HUES6 (cell line): ENCODE measurements around the gene ORC4.

Experiments used
- H3K27ac ChIP-seq: 2 replicates; pipeline ENCODE4 v1.7.0; 2013; ENCODE audit warnings: low read depth, mild to moderate bottlenecking, low read length, inconsistent platforms
- H3K27me3 ChIP-seq: 2 replicates; pipeline ENCODE4 v1.6.1; 2013; ENCODE audit warnings: low read length; ENCODE audit not compliant: control insufficient read depth, insufficient read depth
- H3K36me3 ChIP-seq: 2 replicates; pipeline ENCODE4 v1.6.1; 2013; ENCODE audit warnings: low read length; ENCODE audit not compliant: control insufficient read depth, insufficient read depth
- H3K4me1 ChIP-seq: 2 replicates; pipeline ENCODE4 v1.6.1; 2013; ENCODE audit warnings: low read length; ENCODE audit not compliant: control insufficient read depth, insufficient read depth
- H3K4me3 ChIP-seq: 2 replicates; pipeline ENCODE4 v1.5.1; 2013; ENCODE audit warnings: low read depth, low read length
- H3K9ac ChIP-seq: one replicate; pipeline ENCODE4 v1.6.1; 2013; ENCODE audit warnings: mild to moderate bottlenecking, low read length
- H3K9me3 ChIP-seq: 2 replicates; pipeline ENCODE4 v1.6.1; 2013; ENCODE audit warnings: low read depth, low read length; ENCODE audit not compliant: control insufficient read depth, insufficient read depth

Gene ORC4

GRCh38 chr2:147989809-147990403 lies 30.6 kb downstream of the ORC4 start:
- Histone ChIP-seq H3K36me3 (peaks cover under 1% of the 10 kb centered on the region; the same call in 1 of the 2 replicates), H3K9me3 (peaks cover 4% of the 10 kb centered on the region), H3K4me1 (peaks cover 7% of the 10 kb centered on the region; the same call in 1 of the 2 replicates), H3K4me3 (no peak overlapping the region), H3K9ac (no peak overlapping the region), H3K27me3 (no peaks in the 10 kb centered on the region), H3K27ac (peak overlapping the region; percentile 26; the same call in 1 of the 2 replicates)

- no peak overlapping the region for H3K4me3 ChIP-seq
- peak overlapping the region; percentile 26; the same call in 1 of the 2 replicates for H3K27ac ChIP-seq
- no peak overlapping the region for H3K9ac ChIP-seq
- H3K9me3 ChIP-seq = peaks cover 2% of the 10 kb centered on the region; the same call in 1 of the 2 replicates
- no peaks in the 10 kb centered on the region for H3K36me3 ChIP-seq
- H3K4me1 ChIP-seq = peaks cover 7% of the 10 kb centered on the region; the same call in 1 of the 2 replicates
- no peaks in the 10 kb centered on the region for H3K27me3 ChIP-seq
Observed at GRCh38 chr2:147989102-147989501, 31.4 kb downstream of the ORC4 start.

DNA sequence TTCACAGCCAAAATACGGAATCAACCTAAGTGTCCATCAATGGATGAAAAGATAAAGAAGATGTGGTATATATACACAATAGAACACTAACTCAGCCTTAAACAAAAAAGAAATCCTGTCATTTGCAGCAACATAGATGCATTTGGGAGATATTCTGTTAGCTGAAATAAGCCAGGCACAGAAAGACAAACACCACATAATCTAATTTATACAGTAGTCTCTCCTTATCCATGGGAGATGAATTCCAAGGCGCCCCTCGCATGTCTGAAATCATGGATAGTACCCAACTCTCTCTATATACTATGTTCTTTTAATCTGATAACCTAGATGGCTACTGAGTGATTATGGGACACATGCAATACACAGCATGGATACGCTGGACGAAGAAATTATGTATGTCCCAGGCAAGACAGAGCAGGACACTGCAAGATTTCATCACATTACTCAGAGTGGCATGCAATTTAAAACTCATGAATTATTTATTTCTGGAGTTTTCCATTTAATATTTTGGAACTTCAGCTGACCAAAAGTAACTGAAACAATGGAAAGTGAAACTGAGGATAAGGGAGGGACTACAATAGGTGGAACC lies 39.5 kb downstream of the ORC4 start:
- Histone ChIP-seq H3K9ac (no peak overlapping the region), H3K4me3 (no peak overlapping the region)

DNA sequence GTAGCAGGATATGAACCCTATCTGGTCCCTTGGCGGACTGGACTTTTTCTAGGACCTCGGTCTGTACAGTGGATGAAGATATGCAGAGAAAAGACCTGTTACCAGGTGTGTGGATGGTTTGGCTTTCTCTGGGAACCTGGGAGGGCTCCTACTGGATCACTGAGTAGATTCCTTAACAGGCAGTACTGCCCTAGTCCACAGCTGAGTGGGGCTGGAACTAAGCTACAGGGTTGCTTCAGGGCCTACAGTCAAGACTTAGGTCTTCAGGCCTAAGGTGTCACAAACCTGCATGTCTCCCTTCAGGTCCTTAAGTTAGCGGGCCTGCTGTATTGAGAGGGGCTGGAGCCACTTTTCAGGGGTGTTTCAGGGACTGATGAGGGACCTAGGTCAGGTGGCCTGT lies 42.9 kb downstream of the ORC4 start:
- H3K4me1 ChIP-seq = no peaks in the 10 kb centered on the region
- no peak overlapping the region for H3K27ac ChIP-seq
- no peak overlapping the region for H3K9ac ChIP-seq
- peaks cover 5% of the 10 kb centered on the region; the same call in 1 of the 2 replicates for H3K36me3 ChIP-seq
- H3K9me3 ChIP-seq = no peaks in the 10 kb centered on the region; the same call in 1 of the 2 replicates
- no peak overlapping the region for H3K4me3 ChIP-seq
- H3K27me3 ChIP-seq = no peaks in the 10 kb centered on the region

More for the DNA sequence above, 39.5 kb downstream of the ORC4 start:
- Histone ChIP-seq H3K4me1 (no peaks in the 10 kb centered on the region), H3K36me3 (no peaks in the 10 kb centered on the region), H3K9me3 (no peaks in the 10 kb centered on the region; the same call in 1 of the 2 replicates), H3K27me3 (no peaks in the 10 kb centered on the region), H3K27ac (no peak overlapping the region)

- Histone ChIP-seq H3K27ac (no peak overlapping the region), H3K36me3 (peaks cover 10% of the 10 kb centered on the region), H3K4me1 (no peaks in the 10 kb centered on the region), H3K27me3 (no peaks in the 10 kb centered on the region), H3K9ac (no peak overlapping the region), H3K9me3 (no peaks in the 10 kb centered on the region; the same call in 1 of the 2 replicates), H3K4me3 (no peak overlapping the region)
Observed at GRCh38 chr2:147976102-147976501, 44.4 kb downstream of the ORC4 start.

DNA sequence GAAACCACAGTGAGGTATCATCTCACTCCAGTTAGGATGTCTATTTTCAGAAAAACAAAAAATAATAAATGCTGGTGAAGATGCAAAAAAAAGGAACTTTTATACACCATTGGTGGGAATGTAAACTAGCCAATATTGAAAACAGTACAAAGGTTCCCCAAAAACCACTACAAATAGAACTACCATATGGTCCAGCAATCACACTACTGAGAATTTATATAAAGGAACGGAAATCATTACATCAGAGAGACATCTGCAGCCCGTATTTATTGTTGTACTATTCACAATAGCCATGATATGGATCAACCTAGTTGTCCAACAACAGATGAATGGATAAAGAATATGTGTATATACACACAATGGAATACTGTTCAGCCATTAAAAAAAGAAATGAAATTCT lies 52.0 kb downstream of the ORC4 start:
- no peak overlapping the region for H3K27ac ChIP-seq
- H3K36me3 ChIP-seq = peaks cover 15% of the 10 kb centered on the region
- H3K27me3 ChIP-seq = no peaks in the 10 kb centered on the region
- no peak overlapping the region for H3K9ac ChIP-seq
- no peak overlapping the region for H3K4me3 ChIP-seq
- no peaks in the 10 kb centered on the region for H3K4me1 ChIP-seq
- H3K9me3 ChIP-seq = peaks cover 3% of the 10 kb centered on the region; the same call in 1 of the 2 replicates

GRCh38 chr2:147952118-147952517 lies 68.4 kb downstream of the ORC4 start:
- Histone ChIP-seq H3K4me3 (no peak overlapping the region), H3K27ac (no peak overlapping the region), H3K9me3 (no peaks in the 10 kb centered on the region), H3K36me3 (peaks cover 19% of the 10 kb centered on the region), H3K9ac (no peak overlapping the region), H3K27me3 (no peaks in the 10 kb centered on the region), H3K4me1 (no peaks in the 10 kb centered on the region)

DNA sequence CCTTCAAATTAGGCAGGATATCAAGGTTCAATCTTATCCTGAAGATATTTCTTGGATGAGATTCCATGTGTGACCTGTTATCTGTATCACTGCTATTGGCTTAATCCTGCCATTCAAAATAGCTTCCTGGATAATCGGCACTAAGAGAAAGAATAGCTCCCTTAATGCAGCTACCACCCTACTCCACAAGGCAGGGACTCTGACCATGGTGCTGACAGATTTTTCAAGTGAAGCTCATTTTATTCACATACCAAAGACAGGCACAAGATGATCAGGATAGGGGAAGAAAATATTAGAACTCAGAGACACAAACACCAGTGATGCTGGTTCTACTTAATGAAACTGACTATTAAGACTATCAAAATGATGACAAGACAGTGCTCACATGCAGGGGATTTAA lies 74.9 kb downstream of the ORC4 start:
- Histone ChIP-seq H3K9me3 (no peaks in the 10 kb centered on the region), H3K36me3 (peaks cover 22% of the 10 kb centered on the region), H3K4me1 (no peaks in the 10 kb centered on the region), H3K9ac (no peak overlapping the region), H3K4me3 (no peak overlapping the region), H3K27me3 (no peaks in the 10 kb centered on the region), H3K27ac (no peak overlapping the region)

DNA sequence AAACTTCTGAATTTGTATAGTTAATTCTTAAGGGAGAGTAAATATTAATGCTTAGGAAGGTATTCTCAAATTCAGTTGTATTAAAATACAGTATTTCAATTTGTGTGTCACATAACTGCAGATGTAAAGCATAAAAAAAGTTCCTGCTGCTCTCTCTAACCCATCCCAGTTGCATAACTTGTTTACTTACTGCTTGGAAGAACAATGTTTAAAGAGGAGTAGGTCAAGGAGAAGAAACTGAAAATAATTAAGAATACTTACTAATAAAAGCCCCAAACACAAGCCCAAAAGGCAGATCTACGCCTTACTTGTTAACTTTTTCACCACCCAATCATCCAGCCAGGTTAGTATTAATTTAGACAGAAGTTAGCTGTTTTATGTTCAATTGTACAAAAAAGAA lies 81.2 kb downstream of the ORC4 start:
- Histone ChIP-seq H3K4me1 (no peaks in the 10 kb centered on the region), H3K36me3 (peaks cover 48% of the 10 kb centered on the region)

DNA sequence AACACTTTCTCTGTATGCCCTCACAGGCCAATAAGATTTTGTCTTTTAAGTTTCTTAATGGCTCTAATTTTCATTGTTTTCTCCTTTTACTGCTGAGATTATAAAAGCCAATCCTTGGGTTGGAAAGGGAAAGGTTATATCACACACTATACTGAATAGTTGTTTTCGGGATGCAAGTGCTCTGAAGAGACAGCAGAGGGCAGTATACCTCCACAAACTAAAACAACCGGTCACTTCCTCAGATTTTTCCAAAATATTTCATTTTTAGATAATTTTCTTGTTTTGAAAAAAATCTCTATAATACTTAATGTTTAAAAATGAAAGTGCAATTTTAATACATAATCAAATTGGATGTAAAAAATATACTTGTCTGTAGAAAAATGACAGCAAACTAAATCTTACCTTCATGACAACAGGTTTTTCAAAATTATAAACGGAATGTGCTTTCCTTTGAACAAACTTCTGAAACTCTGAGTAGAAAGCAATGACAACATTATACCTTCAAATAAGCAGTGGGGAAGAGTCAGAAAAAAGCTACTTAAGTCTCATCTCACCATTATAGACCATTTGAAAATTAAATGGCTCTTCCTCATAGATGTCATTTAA lies 82.7 kb downstream of the ORC4 start:
- Histone ChIP-seq H3K27ac (no peak overlapping the region), H3K4me3 (no peak overlapping the region), H3K36me3 (peaks cover 45% of the 10 kb centered on the region), H3K9ac (no peak overlapping the region), H3K27me3 (no peaks in the 10 kb centered on the region), H3K9me3 (no peaks in the 10 kb centered on the region), H3K4me1 (no peaks in the 10 kb centered on the region)

More for the DNA sequence above, 81.2 kb downstream of the ORC4 start:
- H3K27me3 ChIP-seq = no peaks in the 10 kb centered on the region
- H3K9ac ChIP-seq = no peak overlapping the region
- H3K9me3 ChIP-seq = no peaks in the 10 kb centered on the region
- H3K4me3 ChIP-seq = no peak overlapping the region
- H3K27ac ChIP-seq = no peak overlapping the region
